Inferior parietal cortex (tissue), 1 donor: ENCODE measurements around the gene APLF.
A peak's percentile ranks its signal among the peaks of the same experiment; 100 is the strongest.
"Not testable (repeated sequence)": the region's sequence is repeated elsewhere in the genome, so short reads cannot be mapped to it uniquely, and the experiment has no call there.

Experiments used
- DNase-seq: peaks from one replicate; pipeline ENCODE4 v3.0.0-alpha.2; 2016; ENCODE audit errors: extremely low spot score

Gene APLF

GRCh38 chr2:68441179-68441993 lies 26.0 kb upstream of the APLF start:
- peak; percentile 97 for DNase-seq

GRCh38 chr2:68441994-68442322 lies 25.4 kb upstream of the APLF start:
- no peak for DNase-seq

GRCh38 chr2:68446425-68446824 lies 21.0 kb upstream of the APLF start:
- not testable (repeated sequence) for DNase-seq

- DNase-seq: no peak
These were observed 20.3 kb upstream of the APLF start for GRCh38 chr2:68447118-68447517.

GRCh38 chr2:68448671-68449653 lies 18.4 kb upstream of the APLF start:
- no peak for DNase-seq

GRCh38 chr2:68452158-68452900 lies 15.1 kb upstream of the APLF start:
- no peak for DNase-seq

GRCh38 chr2:68453761-68454360 lies 13.5 kb upstream of the APLF start:
- DNase-seq: no peak

- DNase-seq: no peak
These were observed 12.7 kb upstream of the APLF start for GRCh38 chr2:68454719-68455118.

- DNase-seq: no peak
These were observed 11.2 kb upstream of the APLF start for GRCh38 chr2:68456198-68456597.

- no peak for DNase-seq
These were observed 8.4 kb upstream of the APLF start for GRCh38 chr2:68458981-68459380.

- DNase-seq: peak; percentile 84
These were observed 4.0 kb upstream of the APLF start for GRCh38 chr2:68463287-68463877.

GRCh38 chr2:68464651-68465050 lies 2.7 kb upstream of the APLF start:
- no peak for DNase-seq

GRCh38 chr2:68465081-68465916 lies 2.1 kb upstream of the APLF start:
- no peak for DNase-seq

- DNase-seq: peak; percentile 39
These were observed 1.0 kb upstream of the APLF start for GRCh38 chr2:68466361-68466777.

GRCh38 chr2:68466778-68467076 lies 658 bp upstream of the APLF start:
- no peak for DNase-seq

- DNase-seq: no peak
These were observed 1.4 kb downstream of the APLF start for GRCh38 chr2:68468801-68469200.

GRCh38 chr2:68469935-68470334 lies 2.5 kb downstream of the APLF start:
- DNase-seq: no peak

GRCh38 chr2:68471385-68471784 lies 4.0 kb downstream of the APLF start:
- DNase-seq: no peak

- no peak for DNase-seq
These were observed 5.5 kb downstream of the APLF start for GRCh38 chr2:68472796-68473414.

GRCh38 chr2:68475110-68475509 lies 7.7 kb downstream of the APLF start:
- no peak for DNase-seq
